CD14-positive monocyte (primary cell): Measurements from ENCODE around the gene MED27. TPM values are rescaled to one million over a fixed set of nuclear protein-coding genes. Genes with fewer than 3 reads are reported as not detected.
A peak's percentile ranks its signal among the peaks of the same experiment; 100 is the strongest.

Source experiments
- DNase-seq, 3 donors: peaks; one replicate each; pipeline ENCODE4 v3.0.0-alpha.2; 2011 to 2022
- H2AFZ ChIP-seq: 2 replicates; pipeline ENCODE4 v1.6.0; 2012; ENCODE audit warnings: mild to moderate bottlenecking, low read depth, low read length, inconsistent platforms; ENCODE audit not compliant: insufficient read depth, poor library complexity, severe bottlenecking
- H3K27ac ChIP-seq, 2 donors: 1 replicate in 1 of 2; 2 replicates in 1 of 2; pipeline ENCODE4 v1.5.1; 2012 to 2013; ENCODE audit warnings: low read length in 2 of 2, control low read depth in 1 of 2, inconsistent platforms in 1 of 2, low read depth in 1 of 2, mild to moderate bottlenecking in 1 of 2
- H3K27me3 ChIP-seq, 2 donors: one replicate each; pipeline versions ENCODE4 v1.6.0 to v1.6.1; 2011 to 2013; ENCODE audit warnings: low read length in 2 of 2; ENCODE audit not compliant: control insufficient read depth in 2 of 2, insufficient read depth in 2 of 2
- H3K36me3 ChIP-seq, 2 donors: replicated peaks in 1 of 2; 1 replicate in 1 of 2; 2 replicates in 1 of 2; pipeline versions ENCODE4 v1.5.1 to v1.6.1; 2012 to 2013; ENCODE audit warnings: low read length in 2 of 2, control low read depth in 1 of 2, inconsistent platforms in 1 of 2, mild to moderate bottlenecking in 1 of 2; ENCODE audit not compliant: insufficient read depth in 2 of 2, control insufficient read depth in 1 of 2
- H3K4me1 ChIP-seq, 2 donors: 1 replicate in 1 of 2; 2 replicates in 1 of 2; pipeline versions ENCODE4 v1.5.1 to v1.6.1; 2012 to 2013; ENCODE audit warnings: low read length in 2 of 2, control low read depth in 1 of 2, inconsistent platforms in 1 of 2, mild to moderate bottlenecking in 1 of 2, moderate library complexity in 1 of 2; ENCODE audit not compliant: insufficient read depth in 2 of 2, control insufficient read depth in 1 of 2
- H3K4me2 ChIP-seq: replicated peaks from 2 replicates; pipeline ENCODE3; 2012; ENCODE audit warnings: low read length, moderate library complexity, mild to moderate bottlenecking; ENCODE audit not compliant: poor library complexity, severe bottlenecking; ENCODE audit errors: extremely low read depth
- H3K4me3 ChIP-seq, 3 experiments: fragments of 200-600 bp in 1 of 3; sonication (generic) in 1 of 3; replicated peaks in 1 of 3; 1 replicate in 2 of 3; 2 replicates in 1 of 3; pipeline ENCODE4 v1.5.1; 2011 to 2013; ENCODE audit warnings: low read length in 3 of 3, mild to moderate bottlenecking in 3 of 3, control low read depth in 2 of 3, low read depth in 2 of 3, inconsistent platforms in 1 of 3, moderate library complexity in 1 of 3
- H3K79me2 ChIP-seq: 2 replicates; pipeline ENCODE4 v1.6.0; 2012; ENCODE audit warnings: mild to moderate bottlenecking, control low read depth, inconsistent platforms, low read length, moderate library complexity; ENCODE audit not compliant: insufficient read depth
- H3K9ac ChIP-seq: 2 replicates; pipeline ENCODE4 v1.6.0; 2017; ENCODE audit warnings: low read length, mild to moderate bottlenecking; ENCODE audit not compliant: insufficient read depth, poor library complexity, severe bottlenecking
- H3K9me3 ChIP-seq, 2 donors: replicated peaks in 1 of 2; 1 replicate in 1 of 2; 2 replicates in 1 of 2; pipeline versions ENCODE4 v1.5.1 to v1.6.1; 2012 to 2013; ENCODE audit warnings: low read length in 2 of 2, control low read depth in 1 of 2; ENCODE audit not compliant: control insufficient read depth in 1 of 2, insufficient read depth in 1 of 2
- H4K20me1 ChIP-seq: 2 replicates; pipeline ENCODE4 v1.6.0; 2012; ENCODE audit warnings: mild to moderate bottlenecking, low read length, control low read depth, moderate library complexity; ENCODE audit not compliant: insufficient read depth
- H3K27ac Mint-ChIP-seq, 7 donors: one replicate each; pipeline ENCODE4 v1.8.0; 2020; ENCODE audit warnings: mild to moderate bottlenecking in 7 of 7, mixed read lengths in 7 of 7, moderate library complexity in 6 of 7, inconsistent platforms in 2 of 7
- H3K27me3 Mint-ChIP-seq, 3 donors: one replicate each; pipeline ENCODE4 v1.8.0; 2021 to 2022; ENCODE audit warnings: low read depth in 3 of 3, mild to moderate bottlenecking in 3 of 3, mixed read lengths in 3 of 3, moderate library complexity in 3 of 3, inconsistent platforms in 1 of 3
- H3K36me3 Mint-ChIP-seq, 2 donors: one replicate each; pipeline ENCODE4 v1.8.0; 2020; ENCODE audit warnings: mixed read lengths in 2 of 2, inconsistent platforms in 1 of 2, mild to moderate bottlenecking in 1 of 2
- H3K4me1 Mint-ChIP-seq: one replicate; pipeline ENCODE4 v1.8.0; 2020; ENCODE audit warnings: mild to moderate bottlenecking, mixed read lengths
- H3K4me3 Mint-ChIP-seq, 2 donors: one replicate each; pipeline ENCODE4 v1.8.0; 2020; ENCODE audit warnings: mild to moderate bottlenecking in 2 of 2, mixed read lengths in 2 of 2, moderate library complexity in 1 of 2
- H3K9me3 Mint-ChIP-seq, 7 donors: one replicate each; pipeline ENCODE4 v1.8.0; 2020 to 2022; ENCODE audit warnings: mixed read lengths in 7 of 7, mild to moderate bottlenecking in 6 of 7, moderate library complexity in 6 of 7, inconsistent platforms in 2 of 7
- CTCF ChIP-seq: fragments of 200-600 bp; IDR thresholded peaks from one replicate; pipeline ENCODE4 v1.8.0; 2022; ENCODE audit warnings: antibody characterized with exemption, mild to moderate bottlenecking
- WGBS: methylation state at CpG from one replicate; pipeline ENCODE4 v1.1.5; 2013; ENCODE audit warnings: missing lambda C conversion rate; ENCODE audit not compliant: insufficient coverage; 5-methylcytosine and 5-hydroxymethylcytosine counted together
- intact Hi-C, 2 donors: fragments of 100-400 bp; cut with micrococcal nuclease; formaldehyde crosslinking; loops; one replicate each; pipeline versions ENCODE4 v1.15.0 to v1.15.1; 2023
- polyA plus RNA-seq, 3 donors: library from polyadenylated mRNA; depleted of rRNA in 1 of 3; unstranded in 2 of 3; stranded (reverse) in 1 of 3; fragments of 300-500 nt in 2 of 3; fragments of >200 nt in 1 of 3; fragmentation: Illumina TruSeq in 2 of 3; gene quantifications; 1 replicate in 2 of 3; 2 replicates in 1 of 3; pipeline ENCODE4 v1.2.3, GENCODE V29; 2012 to 2021

Gene MED27
- polyA plus RNA-seq, 3 donors, result 14.0 to 26.9 (median 25.8) TPM

- no peak overlapping the region for H2AFZ ChIP-seq
- no peaks in the 10 kb centered on the region for H3K9me3 ChIP-seq
- intact Hi-C loops, result no loop called here
- peaks cover 7 to 29% (median 26%) of the 10 kb centered on the region in 3 donors for H3K27me3 Mint-ChIP-seq
- no peak overlapping the region for H3K4me2 ChIP-seq
- H3K4me3 ChIP-seq, result no peak overlapping the region
- H3K27ac ChIP-seq, result no peak overlapping the region
- no peak for DNase-seq
- H3K36me3 ChIP-seq, result no peaks in the 10 kb centered on the region
- H3K36me3 Mint-ChIP-seq, result no peaks in the 10 kb centered on the region
- H3K9ac ChIP-seq, result no peak overlapping the region
- peaks cover 0 to 7% of the 10 kb centered on the region in 2 donors for H3K27me3 ChIP-seq
- no peaks in the 10 kb centered on the region for H4K20me1 ChIP-seq
- H3K79me2 ChIP-seq, result no peaks in the 10 kb centered on the region
- H3K4me1 Mint-ChIP-seq, result no peaks in the 10 kb centered on the region
- WGBS, result 75% methylated on average over 3 of the region's 9 CpGs
- TF ChIP-seq CTCF, result no peak
- H3K4me1 ChIP-seq, result no peaks in the 10 kb centered on the region
- peaks cover 0 to 4% (median 0%) of the 10 kb centered on the region in 7 donors for H3K9me3 Mint-ChIP-seq
- peak overlapping the region in 1 of 7 donors; percentile 3 for H3K27ac Mint-ChIP-seq
- no peak overlapping the region for H3K4me3 Mint-ChIP-seq
Measured at GRCh38 chr9:131826966-131827525, 252.6 kb downstream of the MED27 start.

GRCh38 chr9:131826053-131826452 is 253.6 kb downstream of the MED27 start:
- TF ChIP-seq CTCF, result no peak
- Histone ChIP-seq H3K9me3 (no peaks in the 10 kb centered on the region), H3K36me3 (no peaks in the 10 kb centered on the region), H3K4me3 (no peak overlapping the region), H3K27ac (no peak overlapping the region), H3K27me3 (peaks cover 0 to 7% of the 10 kb centered on the region in 2 donors), H3K4me2 (no peak overlapping the region), H3K4me1 (no peaks in the 10 kb centered on the region), H4K20me1 (no peaks in the 10 kb centered on the region), H2AFZ (no peak overlapping the region), H3K9ac (no peak overlapping the region), H3K79me2 (no peaks in the 10 kb centered on the region)
- 100% methylated on average over 1 of the region's 2 CpGs for WGBS
- no peaks in the 10 kb centered on the region for H3K36me3 Mint-ChIP-seq
- H3K4me3 Mint-ChIP-seq, result no peak overlapping the region
- peaks cover 0 to 4% (median 0%) of the 10 kb centered on the region in 7 donors for H3K9me3 Mint-ChIP-seq
- intact Hi-C loops, result no loop called here
- peaks cover 7 to 34% (median 29%) of the 10 kb centered on the region in 3 donors for H3K27me3 Mint-ChIP-seq
- no peak overlapping the region for H3K27ac Mint-ChIP-seq
- H3K4me1 Mint-ChIP-seq, result no peaks in the 10 kb centered on the region
- no peak for DNase-seq
